Measurements from ENCODE around the gene ST7.

Gene ST7

GRCh38 chr7:116979430-116979829 lies 26.1 kb downstream of the ST7 start:
- DNase-seq: no peak

DNA sequence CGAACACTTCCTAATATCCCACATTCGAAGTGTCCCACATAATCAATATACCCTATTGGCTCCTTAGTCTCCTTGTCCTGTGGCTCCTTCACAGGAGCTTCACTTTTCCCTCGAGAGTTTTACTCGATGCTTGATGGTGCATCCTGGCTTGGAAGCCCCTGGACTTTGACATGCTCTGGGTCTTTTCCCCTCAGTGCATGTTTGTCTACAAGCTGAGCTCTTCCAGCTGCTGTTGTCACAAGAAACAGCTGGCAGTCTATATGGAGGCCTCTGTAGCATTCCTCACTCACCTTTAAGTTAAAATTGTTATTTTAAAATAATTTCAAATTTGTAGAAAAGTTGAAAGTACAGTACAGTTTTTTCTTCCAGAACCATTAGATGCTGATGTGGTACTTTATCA lies 27.1 kb downstream of the ST7 start:
- DNase-seq: no peak

DNA sequence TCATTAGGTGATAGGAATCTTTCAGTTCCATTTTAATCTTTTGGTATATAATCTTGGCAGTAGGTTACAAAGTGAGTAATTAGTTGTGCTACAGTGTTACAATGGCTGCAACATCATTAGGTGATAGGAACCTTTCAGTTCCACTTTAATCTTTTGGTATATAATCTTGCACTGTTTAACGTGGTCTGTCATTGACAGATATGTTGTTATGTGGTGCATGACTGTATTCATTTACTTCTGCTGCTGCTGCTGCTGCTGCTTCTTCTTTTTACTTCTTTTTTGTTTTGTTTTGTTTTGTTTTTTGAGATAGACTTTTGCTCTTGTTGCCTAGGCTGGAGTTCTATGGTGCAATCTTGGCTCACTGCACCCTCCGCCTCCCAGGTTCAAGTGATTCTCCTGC lies 28.6 kb downstream of the ST7 start:
- DNase-seq: no peak

DNA sequence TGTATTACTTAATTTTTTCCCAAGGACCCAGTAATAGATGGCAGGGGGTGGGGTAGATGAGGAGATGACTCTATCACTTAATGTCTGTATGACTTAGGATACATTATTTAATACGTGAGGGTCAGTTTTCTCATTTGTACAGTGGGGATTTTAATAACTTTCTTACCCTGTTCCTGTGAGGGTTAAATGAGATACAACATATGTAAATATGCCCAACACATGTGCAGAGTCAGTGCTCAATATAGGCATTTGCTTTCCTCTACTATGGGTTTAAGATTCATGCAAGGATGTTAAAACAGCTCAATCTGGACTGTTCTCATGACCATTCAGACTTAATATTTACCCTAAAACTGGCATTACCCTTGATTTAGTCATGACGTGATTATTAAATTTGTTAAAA lies 31.2 kb downstream of the ST7 start:
- no peak for DNase-seq

DNA sequence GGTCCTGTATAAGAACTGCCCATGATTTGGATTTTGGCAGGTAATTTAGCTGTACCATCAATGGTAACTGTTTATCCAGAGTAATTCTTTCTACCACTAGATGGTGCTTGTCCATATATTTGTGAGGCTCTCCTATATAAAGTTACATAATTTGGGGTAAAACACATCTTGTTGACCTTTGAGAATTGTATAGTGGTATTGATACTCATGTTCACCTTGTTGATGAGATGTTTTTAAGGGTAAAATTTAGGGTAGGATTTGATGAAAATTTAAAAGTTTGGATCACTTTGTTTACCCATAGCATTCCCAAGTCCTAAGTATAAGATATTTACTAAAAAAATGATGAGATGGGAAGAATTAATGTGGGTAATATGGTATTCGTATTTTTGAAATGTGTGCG lies 31.6 kb downstream of the ST7 start:
- no peak for DNase-seq

GRCh38 chr7:116985575-116985974 lies 32.3 kb downstream of the ST7 start:
- no peak for DNase-seq

DNA sequence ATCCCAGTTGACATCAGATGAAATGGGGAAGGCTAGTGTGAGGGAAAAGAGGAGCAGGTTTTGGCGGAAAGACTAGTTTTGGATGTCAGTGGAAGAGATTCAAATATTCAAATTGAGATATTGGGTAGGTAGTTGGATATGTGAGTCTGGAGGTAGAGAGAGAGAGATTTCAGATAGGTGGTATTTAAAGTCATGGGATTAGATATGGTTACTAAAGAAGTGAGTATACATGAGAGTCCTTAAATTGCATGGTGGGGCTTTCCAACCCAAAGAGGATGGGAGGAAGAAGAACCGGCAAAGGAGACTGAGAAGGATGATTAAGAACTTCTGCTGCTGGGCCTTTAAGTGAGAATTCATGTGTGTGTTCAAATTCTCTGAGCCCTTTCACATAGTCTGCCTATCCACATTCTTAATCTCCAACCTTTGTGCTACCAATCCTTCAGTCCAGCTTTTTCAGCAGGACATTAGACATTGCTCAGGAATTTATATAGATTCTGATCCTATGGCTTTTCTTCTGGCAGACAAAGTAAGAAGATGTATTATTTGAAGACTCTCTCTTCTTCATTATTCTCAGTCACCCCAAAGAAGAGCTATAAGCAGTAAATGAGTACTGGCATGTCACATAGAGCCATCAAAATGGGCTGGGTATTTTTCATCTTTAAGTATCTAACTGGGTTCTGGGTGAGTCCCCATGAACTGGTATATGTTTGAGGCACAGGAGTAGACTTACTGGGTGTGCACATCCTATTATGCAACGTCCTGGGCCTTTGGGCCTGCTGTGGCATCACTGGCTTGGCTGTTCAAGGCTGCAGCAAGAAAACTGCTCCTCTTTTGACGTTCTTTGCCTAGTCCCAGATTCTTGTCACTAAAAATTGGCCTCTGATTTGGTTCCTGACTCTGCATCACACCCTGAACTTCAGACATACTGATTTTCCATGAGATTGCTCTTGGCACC lies 33.6 kb downstream of the ST7 start:
- DNase-seq: no peak

GRCh38 chr7:116988363-116988989 lies 35.2 kb downstream of the ST7 start:
- DNase-seq: no peak

DNA sequence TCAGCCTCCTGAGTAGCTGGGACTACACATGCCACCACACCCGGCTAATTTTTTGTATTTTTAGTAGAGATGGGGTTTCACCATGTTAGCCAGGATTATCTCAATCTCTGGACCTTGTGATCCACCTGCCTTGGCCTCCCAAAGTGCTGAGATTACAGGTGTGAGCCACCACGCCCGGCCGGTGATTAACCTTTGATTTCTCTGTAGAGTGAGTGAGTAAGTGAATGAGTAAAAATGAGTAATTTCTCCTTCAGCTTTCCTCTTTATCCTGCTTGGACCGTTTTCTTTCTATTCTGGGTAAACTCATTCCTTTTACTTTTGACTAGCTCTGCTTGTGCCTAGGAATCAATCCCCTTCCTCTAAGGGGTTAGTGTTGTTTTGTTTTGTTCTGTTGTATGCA lies 36.8 kb downstream of the ST7 start:
- no peak for DNase-seq

GRCh38 chr7:116991233-116991632 lies 37.9 kb downstream of the ST7 start:
- DNase-seq: no peak

DNA sequence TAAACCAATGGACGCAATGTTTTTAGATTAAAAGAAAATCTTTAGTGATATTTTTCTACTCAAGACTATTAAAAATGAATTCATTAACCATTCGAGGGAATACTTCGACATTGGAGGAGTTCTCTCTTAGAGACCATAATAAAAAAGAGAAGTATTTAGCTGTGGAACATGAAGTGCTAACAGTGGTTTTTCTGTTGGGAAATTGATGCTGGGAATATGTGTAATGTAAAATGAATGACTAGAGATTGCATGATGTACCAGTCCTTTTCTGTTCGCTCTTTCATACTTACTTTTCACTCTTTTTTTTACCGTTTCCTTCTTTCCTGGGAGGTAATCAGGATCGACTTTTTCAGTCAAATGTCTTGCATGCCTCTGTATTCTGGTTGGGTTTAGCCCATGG lies 41.3 kb downstream of the ST7 start:
- no peak for DNase-seq

DNA sequence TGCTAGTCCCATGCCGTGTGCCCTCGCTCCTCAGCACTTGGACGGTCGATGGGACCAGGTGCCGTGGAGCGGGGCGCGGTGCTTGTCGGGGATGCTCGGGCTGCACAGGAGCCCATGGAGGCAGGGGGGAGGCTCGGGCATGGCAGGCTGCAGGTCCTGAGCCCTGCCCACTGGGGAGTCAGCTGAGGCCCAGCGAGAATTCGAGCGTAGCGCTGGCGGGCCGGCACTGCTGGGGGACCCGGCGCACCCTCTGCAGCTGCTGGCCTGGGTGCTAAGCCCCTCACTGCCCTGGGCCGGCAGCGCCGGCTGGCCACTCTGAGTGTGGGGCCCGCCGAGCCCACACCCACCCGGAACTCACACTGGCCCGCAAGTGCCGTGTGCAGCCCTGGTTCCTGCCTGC lies 44.7 kb downstream of the ST7 start:
- DNase-seq: no peak

DNA sequence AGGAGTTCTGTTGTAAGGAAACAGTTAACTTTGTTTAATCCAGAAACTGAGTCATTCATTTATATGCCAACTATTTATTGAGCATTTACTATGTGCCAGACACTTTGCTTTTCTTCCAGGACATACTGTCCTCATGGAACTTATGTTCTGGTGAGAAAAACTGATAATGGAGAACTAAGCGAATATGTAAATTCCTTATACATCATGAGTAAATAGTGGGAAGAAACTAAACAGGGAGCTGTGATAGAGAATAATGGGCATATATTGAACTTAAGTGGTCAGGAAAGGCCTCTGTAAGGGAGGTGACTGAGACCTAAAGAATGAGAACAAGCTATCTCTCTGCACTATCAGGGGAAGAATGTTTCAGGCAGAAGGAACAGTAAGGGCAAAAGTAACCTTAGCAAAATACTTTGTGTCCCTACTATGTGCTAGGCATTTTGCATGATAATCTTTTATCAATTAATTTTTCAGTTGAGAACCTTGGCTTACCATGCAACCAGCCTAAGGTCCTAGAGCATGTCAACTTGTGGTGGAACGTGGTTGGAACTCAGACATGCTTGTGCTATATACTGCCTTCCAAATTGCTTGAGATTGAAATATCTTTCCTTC lies 45.4 kb downstream of the ST7 start:
- DNase-seq: no peak

DNA sequence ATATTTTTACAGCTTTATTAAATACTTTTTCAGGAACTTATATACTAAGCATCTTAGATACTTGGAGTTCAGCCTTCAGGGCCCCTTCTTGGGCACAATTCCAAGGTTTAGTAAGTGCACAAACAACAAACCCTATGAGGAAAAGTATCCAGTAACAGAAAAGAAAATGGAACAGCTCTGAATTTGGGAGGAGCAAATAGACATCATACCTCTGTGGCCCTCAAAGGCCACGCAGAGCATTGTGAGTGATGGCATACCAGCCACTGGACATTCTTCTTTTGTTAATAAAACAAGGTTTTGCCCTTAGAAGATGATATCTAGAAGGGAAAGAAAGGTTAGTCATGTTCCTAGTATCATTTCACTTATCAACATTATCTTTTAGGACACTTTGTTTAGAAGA lies 46.0 kb downstream of the ST7 start:
- no peak for DNase-seq

GRCh38 chr7:117001283-117001682 lies 48.0 kb downstream of the ST7 start:
- DNase-seq: no peak

GRCh38 chr7:117004899-117005298 lies 51.6 kb downstream of the ST7 start:
- no peak for DNase-seq

DNA sequence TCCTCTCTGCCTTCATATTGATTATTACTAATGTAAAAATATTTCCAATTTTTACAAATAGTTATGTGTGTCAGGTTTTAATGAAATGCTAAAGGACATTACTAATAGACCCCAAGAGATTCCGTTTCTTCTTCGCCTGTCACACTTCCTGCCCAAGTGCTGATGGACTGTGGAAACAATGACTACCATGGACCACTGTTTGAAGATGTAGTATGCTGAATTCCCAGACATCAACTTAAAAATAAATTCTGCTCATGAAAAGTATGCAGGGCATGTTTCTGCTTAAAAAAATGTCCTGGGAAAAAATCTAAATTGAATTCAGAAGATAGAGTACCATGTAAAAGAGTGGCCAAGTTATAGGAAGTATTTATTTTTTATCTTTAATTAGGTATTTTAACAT lies 52.1 kb downstream of the ST7 start:
- no peak for DNase-seq

- DNase-seq: no peak
These were observed 53.8 kb downstream of the ST7 start for GRCh38 chr7:117006907-117007684.

- DNase-seq: no peak
These were observed 55.0 kb downstream of the ST7 start for GRCh38 chr7:117008118-117008885.

- DNase-seq: no peak
These were observed 55.7 kb downstream of the ST7 start for GRCh38 chr7:117008886-117009531.

GRCh38 chr7:117009705-117010361 lies 56.5 kb downstream of the ST7 start:
- no peak for DNase-seq
